PC-9 (cell line): ENCODE data around the gene GNA15. TPM values are rescaled to one million over a fixed set of nuclear protein-coding genes. Genes with fewer than 3 reads are reported as not detected.

Source experiments
- BruUV-seq: library from RNA; stranded (reverse); fragments of 400-500 nt; replicated peaks from 2 replicates; lab custom pipeline; 2021; lab: Mats Ljungman, UMichigan
- CTCF ChIA-PET: fragments of 300-600 bp; sonication (Branson Sonifier 250); formaldehyde crosslinking; loops from one replicate; lab custom pipeline; 2022; ENCODE audit warnings: antibody characterized with exemption; lab: Charles Lee
- POLR2A ChIA-PET: fragments of 300-600 bp; sonication (Branson Sonifier 250); formaldehyde crosslinking; loops from one replicate; lab custom pipeline; 2022; ENCODE audit warnings: antibody characterized with exemption; ENCODE audit not compliant: unreplicated experiment; lab: Charles Lee
- DNase-seq, 2 experiments: peaks; one replicate each; pipeline versions ENCODE4 v3.0.0 to v3.0.0-alpha.2; 2015 to 2022; ENCODE audit warnings: mixed read lengths in 1 of 2
- H2AFZ ChIP-seq: fragments of 200-600 bp; sonication (generic); 2 replicates; pipeline ENCODE4 v1.8.1; 2017; ENCODE audit warnings: antibody characterized with exemption
- H3F3A ChIP-seq: fragments of 200-600 bp; sonication (generic); 2 replicates; pipeline ENCODE4 v1.8.1; 2017; ENCODE audit warnings: antibody characterized with exemption, mild to moderate bottlenecking, low read depth; ENCODE audit not compliant: insufficient read depth
- H3K27ac ChIP-seq: fragments of 200-600 bp; sonication (generic); 2 replicates; pipeline ENCODE4 v1.6.1; 2016; ENCODE audit warnings: mixed run types
- H3K27me3 ChIP-seq: fragments of 200-600 bp; sonication (generic); 2 replicates; pipeline ENCODE4 v1.6.1; 2016; ENCODE audit warnings: low read depth, mixed run types; ENCODE audit not compliant: insufficient read depth
- H3K36me3 ChIP-seq: fragments of 200-600 bp; sonication (generic); 2 replicates; pipeline ENCODE4 v1.6.1; 2016; ENCODE audit warnings: low read depth, mixed run types
- H3K4me1 ChIP-seq: fragments of 200-600 bp; sonication (generic); replicated peaks from 2 replicates; pipeline ENCODE4 v1.6.1; 2016; ENCODE audit warnings: mixed run types; ENCODE audit not compliant: insufficient read depth
- H3K4me2 ChIP-seq: fragments of 200-600 bp; sonication (generic); 2 replicates; pipeline ENCODE4 v1.6.1; 2017; ENCODE audit warnings: mixed run types
- H3K4me3 ChIP-seq: fragments of 200-600 bp; sonication (generic); 2 replicates; pipeline ENCODE4 v1.6.1; 2016; ENCODE audit warnings: mixed run types
- H3K79me2 ChIP-seq: fragments of 200-600 bp; sonication (generic); 2 replicates; pipeline ENCODE4 v1.6.1; 2017; ENCODE audit warnings: low read depth, mixed run types
- H3K9me2 ChIP-seq: fragments of 200-600 bp; sonication (generic); 2 replicates; pipeline ENCODE4 v1.8.1; 2017; ENCODE audit warnings: mild to moderate bottlenecking; ENCODE audit not compliant: insufficient read depth
- H3K9me3 ChIP-seq: fragments of 200-600 bp; sonication (generic); 2 replicates; pipeline ENCODE4 v1.8.1; 2016; ENCODE audit warnings: low read depth; ENCODE audit not compliant: insufficient read depth
- H4K20me1 ChIP-seq: fragments of 200-600 bp; sonication (generic); 2 replicates; pipeline ENCODE4 v1.8.1; 2017; ENCODE audit not compliant: insufficient read depth
- CTCF ChIP-seq: fragments of 200-600 bp; sonication (generic); conservative IDR thresholded peaks from 2 replicates; pipeline ENCODE4 v1.6.1; 2017; ENCODE audit warnings: mixed run types, antibody characterized with exemption, mild to moderate bottlenecking, moderate library complexity
- EZH2 ChIP-seq: fragments of 200-600 bp; sonication (generic); IDR thresholded peaks from 2 replicates; pipeline ENCODE4 v1.8.0; 2017; ENCODE audit warnings: antibody characterized with exemption, low read depth
- intact Hi-C: fragments of 100-400 bp; cut with micrococcal nuclease; formaldehyde crosslinking; loops from one replicate; pipeline ENCODE4 v1.10.0; 2022; ENCODE audit not compliant: unreplicated experiment
- total RNA-seq: library from RNA; stranded (reverse); gene quantifications from 2 replicates; pipeline ENCODE4 v1.2.3, GENCODE V29; 2021

The GNA15 gene
- total RNA-seq, 1 experiment from 2014 or later = 14.2 TPM

- no peak overlapping the region for H3K4me3 ChIP-seq
- no TSS peak for BruUV-seq
- H3K9me2 ChIP-seq = no peaks in the 10 kb centered on the region
- no peak for DNase-seq
- no peak overlapping the region for H3K4me2 ChIP-seq
- peaks cover 13% of the 10 kb centered on the region for H4K20me1 ChIP-seq
- H3K36me3 ChIP-seq = no peaks in the 10 kb centered on the region
- no peak for TF ChIP-seq CTCF
- TF ChIP-seq EZH2 = no peak
- no peak overlapping the region for H3K27ac ChIP-seq
- POLR2A ChIA-PET = no interaction called here
- no peaks in the 10 kb centered on the region for H3K27me3 ChIP-seq
- CTCF ChIA-PET = no interaction called here
- intact Hi-C loops = loop anchor here (10.0 kb wide), 1 partner anchor 151 kb away; no protein-coding TSS in a partner anchor
- no peaks in the 10 kb centered on the region for H3F3A ChIP-seq
- no peak overlapping the region for H2AFZ ChIP-seq
- peaks cover 17% of the 10 kb centered on the region; the same call in 1 of the 2 replicates for H3K79me2 ChIP-seq
- no peaks in the 10 kb centered on the region for H3K4me1 ChIP-seq
- no peaks in the 10 kb centered on the region for H3K9me3 ChIP-seq
These were observed 30.0 kb upstream of the GNA15 start for GRCh38 chr19:3105641-3106508.

- Histone ChIP-seq H3K4me1 (no peaks in the 10 kb centered on the region), H3K27me3 (no peaks in the 10 kb centered on the region), H3K4me3 (no peak overlapping the region), H3K9me2 (no peaks in the 10 kb centered on the region), H3K36me3 (no peaks in the 10 kb centered on the region), H3K27ac (no peak overlapping the region), H3K4me2 (no peak overlapping the region), H3K79me2 (peaks cover 14% of the 10 kb centered on the region; the same call in 1 of the 2 replicates), H2AFZ (no peak overlapping the region), H3F3A (no peaks in the 10 kb centered on the region), H3K9me3 (no peaks in the 10 kb centered on the region), H4K20me1 (peaks cover 13% of the 10 kb centered on the region)
- ChIA-PET CTCF (no interaction called here), POLR2A (interaction anchor here (0.7 kb wide), 1 partner anchor 26 kb away, joined by 4 read pairs; no protein-coding TSS in a partner anchor)
- intact Hi-C loops = loop anchor here (10.0 kb wide), 1 partner anchor 152 kb away; no protein-coding TSS in a partner anchor
- BruUV-seq = no TSS peak
- TF ChIP-seq EZH2 (no peak), CTCF (no peak)
- DNase-seq = no peak
These were observed 29.2 kb upstream of the GNA15 start for GRCh38 chr19:3106509-3107141.

GRCh38 chr19:3107658-3108057, 28.2 kb upstream of the GNA15 start:
- TF ChIP-seq EZH2 (no peak), CTCF (no peak)
- intact Hi-C loops = loop anchor here (10.0 kb wide), 1 partner anchor 153 kb away; no protein-coding TSS in a partner anchor
- H3K79me2 ChIP-seq = peaks cover 10% of the 10 kb centered on the region; the same call in 1 of the 2 replicates
- no peak overlapping the region for H3K4me3 ChIP-seq
- no peaks in the 10 kb centered on the region for H3F3A ChIP-seq
- ChIA-PET CTCF (no interaction called here), POLR2A (no interaction called here)
- no peak overlapping the region for H3K27ac ChIP-seq
- no peak for DNase-seq
- BruUV-seq = no TSS peak
- H3K4me1 ChIP-seq = no peaks in the 10 kb centered on the region
- no peak overlapping the region for H3K4me2 ChIP-seq
- H3K9me2 ChIP-seq = no peaks in the 10 kb centered on the region
- no peak overlapping the region for H2AFZ ChIP-seq
- no peaks in the 10 kb centered on the region for H3K27me3 ChIP-seq
- peaks cover 13% of the 10 kb centered on the region for H4K20me1 ChIP-seq
- no peaks in the 10 kb centered on the region for H3K36me3 ChIP-seq
- no peaks in the 10 kb centered on the region for H3K9me3 ChIP-seq
